ENCODE data around the gene TAC4. TPM values are rescaled to one million over a fixed set of nuclear protein-coding genes. Genes with fewer than 3 reads are reported as not detected.

The TAC4 gene, protein sequence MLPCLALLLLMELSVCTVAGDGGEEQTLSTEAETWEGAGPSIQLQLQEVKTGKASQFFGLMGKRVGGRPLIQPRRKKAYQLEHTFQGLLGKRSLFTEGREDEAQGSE
- polyA plus RNA-seq (ENCODE audit: insufficient read length in 4 of 4), result 1 to 10 TPM in 1 of 4 donors, under 1 TPM in 1, not detected in 2; 0.93 to 1.1 TPM

DNA sequence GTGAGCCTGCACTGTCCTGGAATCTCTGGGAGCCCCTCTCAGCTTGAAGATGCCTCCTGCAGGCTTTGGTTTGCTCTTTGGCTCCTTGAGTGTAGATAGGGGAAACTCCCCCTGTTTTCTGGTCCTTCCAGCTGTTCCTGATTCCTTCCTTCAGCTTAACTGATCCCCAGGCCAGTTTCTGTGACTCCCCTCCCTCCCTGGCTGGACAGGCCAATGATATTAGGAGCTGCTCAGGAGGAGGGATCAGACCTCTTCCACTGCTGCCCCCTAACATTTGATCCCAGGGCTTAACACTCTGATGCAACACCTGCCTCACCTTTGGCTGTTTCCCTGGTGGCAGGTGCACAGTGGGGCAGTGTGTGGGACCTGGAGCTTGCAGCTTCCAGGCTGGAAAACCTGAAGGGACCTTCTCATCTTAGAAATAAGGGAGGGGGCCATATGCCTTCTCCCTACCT, at the start of gene TAC4:
TAC4 (minus strand) TSS at position 51 of the 455 bp plus-strand sequence. CDS start 52 bp downstream, outside the sequence.
- no peak for DNase-seq (ENCODE audit: low read depth in 4 of 4, low spot score in 3 of 4)

DNA sequence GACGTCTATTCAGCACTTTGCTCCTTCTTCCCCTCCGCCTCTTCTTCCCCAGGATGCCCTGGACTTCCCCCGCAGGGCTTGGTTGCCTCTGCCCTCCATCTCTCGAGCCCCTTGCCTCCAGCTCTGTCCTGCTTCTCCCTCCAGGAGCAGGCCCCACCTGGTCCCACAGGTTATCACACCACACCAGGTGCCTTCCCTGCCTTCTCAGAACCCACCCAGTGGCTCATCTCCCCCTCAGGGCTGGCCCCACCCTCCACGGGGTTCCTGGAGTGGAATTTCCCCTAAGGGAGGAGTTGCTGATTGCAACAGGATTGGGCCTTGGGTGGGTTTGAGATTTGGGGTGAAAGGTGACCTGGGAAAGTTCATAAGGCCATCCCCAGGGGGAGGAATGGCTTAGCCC, 49.0 kb upstream of the TAC4 start:
- DNase-seq (ENCODE audit: low read depth in 4 of 4, low spot score in 3 of 4), result no peak

DNA sequence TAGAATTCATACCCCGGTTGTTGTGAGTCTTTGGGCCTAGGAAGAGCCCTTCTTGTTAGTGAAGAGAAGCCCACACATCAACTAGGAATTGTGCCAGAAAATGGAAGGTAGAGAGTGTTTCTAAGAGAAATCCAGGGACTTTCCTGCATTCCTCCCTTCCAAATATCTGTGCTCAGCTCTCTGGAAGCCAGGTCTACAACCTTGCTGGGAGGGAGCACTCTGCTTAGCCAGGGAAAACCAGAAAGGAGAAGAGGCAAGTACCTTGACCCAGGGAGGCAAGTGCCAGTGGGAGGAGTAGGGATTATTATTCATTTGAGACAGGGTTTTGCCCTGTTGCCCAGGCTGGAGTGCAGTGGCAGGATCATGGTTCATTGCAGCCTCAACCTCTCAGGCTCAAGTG, 48.4 kb upstream of the TAC4 start:
- no peak for DNase-seq (ENCODE audit: low read depth in 4 of 4, low spot score in 3 of 4)

DNA sequence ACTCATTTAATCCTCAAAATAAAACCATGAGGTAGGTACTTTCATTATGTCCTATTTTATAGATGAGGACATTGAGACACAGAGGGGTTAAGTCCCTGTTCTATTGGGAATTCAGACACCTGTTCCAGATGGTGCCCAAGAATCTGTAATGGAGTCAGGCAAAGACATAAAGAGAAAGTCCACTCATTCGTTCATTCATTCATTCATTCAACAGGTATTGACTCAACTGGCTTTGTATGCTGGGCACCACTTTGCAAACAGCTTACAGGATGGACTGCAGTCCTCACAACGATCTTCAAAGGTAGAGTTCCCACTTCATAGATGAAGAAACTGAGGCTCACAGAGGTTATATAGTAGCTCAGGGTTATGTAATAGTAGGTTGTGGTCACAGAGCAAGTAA, 47.9 kb upstream of the TAC4 start:
- no peak for DNase-seq (ENCODE audit: low read depth in 4 of 4, low spot score in 3 of 4)

DNA sequence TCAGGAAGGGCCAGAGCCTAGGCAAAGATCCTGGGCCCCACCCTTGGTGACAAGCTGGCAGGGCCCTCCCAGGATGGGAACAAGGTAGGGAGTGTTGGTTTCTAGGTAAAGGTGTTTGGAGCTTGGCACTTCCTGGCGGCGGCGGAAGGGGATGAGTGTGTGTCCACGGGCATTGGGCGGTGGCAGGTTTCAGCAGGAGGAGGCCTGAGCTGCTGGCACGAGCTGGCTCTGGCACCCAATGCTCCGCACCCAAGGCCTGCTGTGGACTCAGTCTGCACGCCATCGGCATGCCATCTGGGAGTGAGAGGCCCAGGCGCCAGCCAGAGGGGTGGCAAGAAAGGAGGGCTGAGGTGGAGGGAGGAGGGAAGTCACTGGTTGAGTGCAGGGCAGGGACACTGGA, 46.9 kb upstream of the TAC4 start:
- no peak for DNase-seq (ENCODE audit: low read depth in 4 of 4, low spot score in 3 of 4)

DNA sequence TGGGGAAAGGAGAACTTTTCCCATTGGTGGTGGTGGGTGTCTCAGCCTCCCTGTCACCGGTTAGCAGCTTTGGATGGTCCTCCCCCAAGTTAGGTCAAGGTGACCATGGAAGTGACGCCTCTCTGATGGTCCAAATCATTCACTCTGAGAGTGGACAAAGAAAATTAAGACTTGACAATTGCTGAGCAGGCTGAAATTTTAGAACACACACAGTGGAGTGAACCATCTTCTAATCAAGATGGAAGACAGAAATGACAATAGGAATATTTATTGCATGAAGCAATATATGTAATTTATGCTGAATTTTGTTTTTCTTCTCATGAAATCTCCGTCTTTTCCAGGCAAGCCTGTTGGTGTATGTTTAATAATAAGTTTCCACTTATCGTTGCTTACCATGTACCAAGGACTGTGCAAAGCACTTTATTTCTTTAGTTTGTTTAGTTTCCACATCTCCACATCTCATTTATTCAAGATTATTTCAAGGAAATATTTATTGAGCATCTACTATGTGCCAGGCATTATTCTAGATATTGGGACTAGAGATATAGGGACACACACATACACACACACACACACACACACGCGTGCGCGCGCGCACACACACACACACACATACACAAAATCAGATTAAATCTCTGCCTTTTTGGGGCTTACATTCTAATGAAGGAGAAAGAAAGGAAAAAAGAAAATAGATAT, 44.0 kb upstream of the TAC4 start:
- DNase-seq (ENCODE audit: low read depth in 4 of 4, low spot score in 3 of 4), result no peak

DNA sequence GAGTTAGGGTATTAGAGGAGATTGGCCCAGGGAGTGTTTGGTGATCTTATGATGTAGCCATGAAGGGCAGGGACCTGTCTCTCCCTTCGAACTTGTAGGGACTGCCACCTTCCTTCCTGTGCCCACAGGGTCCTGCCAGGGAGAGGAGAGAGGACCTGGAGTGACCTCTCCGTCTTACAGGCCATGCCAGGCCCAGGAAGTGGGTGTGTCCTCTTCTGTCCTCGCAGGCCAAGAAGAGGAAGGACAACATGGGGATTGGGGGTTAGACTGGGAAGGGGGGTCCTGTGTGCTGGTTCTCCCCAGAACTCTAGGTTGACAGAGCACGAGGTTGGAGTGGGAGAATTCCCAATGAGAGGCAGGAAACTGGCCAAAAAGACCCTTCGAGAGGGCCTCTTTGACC, 43.4 kb upstream of the TAC4 start:
- no peak for DNase-seq (ENCODE audit: low read depth in 4 of 4, low spot score in 3 of 4)

DNA sequence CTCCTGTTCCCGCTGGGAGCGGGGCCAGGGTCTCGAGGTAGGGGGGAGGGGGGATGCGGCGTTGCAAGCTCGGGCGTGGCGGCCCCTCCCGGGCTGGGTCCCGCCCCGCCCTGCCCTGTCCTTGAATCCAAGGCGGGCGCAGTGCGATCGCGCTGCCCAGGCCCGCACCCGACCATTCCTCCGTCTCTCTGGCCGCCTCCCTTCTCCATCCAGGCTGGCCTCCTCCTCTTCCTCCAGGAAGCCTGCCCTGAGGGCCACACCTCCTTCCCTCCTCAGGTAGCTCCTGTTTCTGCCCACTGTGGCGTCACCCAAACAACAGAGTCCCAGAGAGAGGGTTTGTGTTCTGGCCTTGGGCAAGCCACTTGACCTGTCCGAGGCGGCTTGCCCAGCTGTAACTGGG, 43.0 kb upstream of the TAC4 start:
- no peak for DNase-seq (ENCODE audit: low read depth in 4 of 4, low spot score in 3 of 4)

DNA sequence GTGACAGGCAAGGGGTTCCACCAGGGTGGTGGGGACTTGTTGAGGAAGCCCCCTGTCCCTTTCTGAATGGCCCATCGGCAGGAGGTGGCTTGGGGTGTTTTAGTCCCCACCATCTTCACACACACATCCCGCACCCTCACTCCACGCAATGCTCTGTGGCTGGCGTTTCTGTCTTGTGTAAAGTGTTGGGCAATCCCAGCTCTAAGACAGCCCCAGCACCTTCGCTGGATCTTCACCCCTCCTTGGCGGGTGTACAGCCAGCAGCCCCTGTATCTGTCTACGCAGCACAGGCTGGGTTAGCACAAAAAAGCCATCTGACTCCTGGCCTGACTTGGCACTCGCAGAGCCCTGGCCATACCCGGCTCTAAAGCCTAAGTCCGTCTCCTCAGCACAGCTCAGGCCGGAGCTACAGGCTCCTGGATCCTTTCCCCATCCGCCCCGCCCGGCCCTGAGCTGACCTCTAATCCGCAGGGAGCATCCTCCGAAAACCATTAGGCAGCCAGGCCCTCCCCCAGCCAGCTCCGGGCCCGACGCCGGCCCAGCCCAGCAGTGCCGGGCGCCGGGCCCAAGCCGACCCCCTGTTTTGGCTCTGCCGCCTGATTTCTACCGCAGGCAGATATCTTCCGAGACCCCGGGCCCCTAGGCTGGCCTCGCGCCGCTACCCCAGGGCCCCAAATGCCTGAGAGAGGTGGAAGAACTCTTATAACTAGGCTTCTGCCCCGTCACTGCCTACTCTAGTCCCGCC, 42.4 kb upstream of the TAC4 start:
- DNase-seq (ENCODE audit: low read depth in 4 of 4, low spot score in 3 of 4), result no peak

DNA sequence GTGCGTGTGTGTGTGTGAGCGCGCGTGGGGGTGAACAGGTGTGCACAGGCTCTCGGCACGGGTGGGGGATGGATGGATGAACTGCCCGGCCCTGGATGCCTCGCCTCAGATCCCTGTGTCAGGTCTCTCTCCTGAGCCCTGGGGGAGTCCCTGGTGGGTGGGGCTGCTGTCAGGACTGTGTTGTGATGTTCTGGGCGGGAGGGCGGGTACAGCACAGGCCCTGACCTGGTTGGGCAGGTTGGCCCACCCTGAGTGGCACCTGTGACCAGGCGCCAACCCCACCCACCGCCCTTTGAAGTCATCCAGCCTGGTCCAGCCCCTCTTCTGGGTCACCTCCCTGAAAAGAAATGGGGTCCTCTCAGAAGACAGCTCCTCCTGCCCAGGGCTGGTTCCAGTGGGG, 41.6 kb upstream of the TAC4 start:
- DNase-seq (ENCODE audit: low read depth in 4 of 4, low spot score in 3 of 4), result no peak

DNA sequence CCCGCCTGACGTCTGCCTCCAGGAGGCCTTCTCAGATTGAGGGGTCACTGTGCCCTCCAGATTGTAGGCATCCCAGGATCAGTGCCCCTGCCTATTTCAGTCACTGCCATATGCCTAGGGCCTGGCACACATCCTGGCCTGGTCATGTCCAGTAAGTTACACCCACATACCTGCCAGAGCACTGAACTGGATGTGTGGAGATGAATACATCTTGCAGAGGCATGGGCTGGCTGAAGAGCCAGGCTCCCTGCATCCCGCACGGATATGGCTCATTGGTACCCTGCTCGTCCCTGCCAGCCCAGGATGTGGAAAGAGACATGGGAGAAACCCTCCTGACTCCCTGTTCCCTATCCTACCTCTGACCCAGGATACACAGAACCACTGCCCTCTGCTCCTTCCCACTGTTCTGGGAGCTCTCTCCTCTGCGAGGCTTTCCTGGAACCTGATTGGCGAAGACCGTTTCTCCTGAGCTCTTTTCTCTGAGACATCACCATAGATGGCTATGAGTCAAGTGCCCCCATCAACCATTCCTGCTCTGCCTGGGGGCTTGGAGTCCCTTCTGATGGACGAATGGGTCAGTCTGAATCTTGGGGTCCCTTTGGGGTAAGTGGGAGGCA, 40.0 kb upstream of the TAC4 start:
- no peak for DNase-seq (ENCODE audit: low read depth in 4 of 4, low spot score in 3 of 4)

DNA sequence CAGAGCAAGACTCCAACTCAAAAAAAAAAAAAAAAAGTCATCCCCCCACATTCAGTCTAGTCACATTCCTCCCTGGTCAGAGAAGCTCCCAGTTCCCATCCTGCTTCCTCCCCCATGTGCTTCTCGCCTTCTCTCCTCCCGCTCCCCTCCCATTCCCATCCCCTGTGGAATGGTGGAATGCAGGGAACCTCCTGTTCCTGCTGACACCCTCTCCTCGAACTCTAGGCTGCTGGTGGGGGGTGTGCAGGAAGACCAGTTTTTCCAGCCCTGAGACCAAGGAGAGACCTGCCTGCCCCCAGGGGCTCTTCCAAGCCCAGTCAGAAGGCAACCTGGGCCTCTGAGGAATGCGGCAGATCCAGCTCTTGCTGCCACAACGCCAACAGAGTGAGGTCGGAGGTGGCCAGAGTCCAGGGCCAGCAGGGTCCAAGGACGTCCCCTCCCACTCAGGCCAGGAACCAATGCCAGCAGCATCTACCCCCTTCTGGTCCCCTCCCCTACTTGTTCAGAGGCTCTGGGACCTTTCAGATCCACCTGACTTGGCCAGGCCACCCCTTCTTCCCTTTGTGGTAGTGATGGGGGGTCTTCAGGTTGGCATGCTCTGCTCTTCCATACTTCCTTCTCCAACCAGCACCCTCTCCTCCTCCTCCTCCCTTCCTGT, 39.3 kb upstream of the TAC4 start:
- DNase-seq (ENCODE audit: low read depth in 4 of 4, low spot score in 3 of 4), result peak in 1 of 4 donors; percentile 52

DNA sequence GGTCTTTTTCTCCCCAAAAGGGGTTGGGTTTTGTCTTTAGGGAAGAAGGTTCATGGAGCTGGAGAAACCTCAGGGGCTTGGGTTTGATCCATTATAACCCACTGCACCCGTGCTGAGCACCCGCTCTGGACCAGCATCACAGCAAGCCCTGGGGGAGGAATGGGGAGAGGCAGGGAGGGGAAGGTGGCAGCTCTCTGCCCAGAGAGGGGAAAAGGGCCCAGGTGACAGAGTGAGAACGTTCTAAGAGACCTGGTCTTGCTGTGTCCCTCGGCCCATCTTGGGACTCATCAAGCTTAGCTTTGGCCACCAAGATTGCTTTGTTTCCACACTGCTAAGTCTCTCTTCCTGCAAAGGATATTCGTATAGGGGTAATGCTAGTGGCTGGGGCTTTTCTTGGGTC, 38.2 kb upstream of the TAC4 start:
- DNase-seq (ENCODE audit: low read depth in 4 of 4, low spot score in 3 of 4), result no peak

DNA sequence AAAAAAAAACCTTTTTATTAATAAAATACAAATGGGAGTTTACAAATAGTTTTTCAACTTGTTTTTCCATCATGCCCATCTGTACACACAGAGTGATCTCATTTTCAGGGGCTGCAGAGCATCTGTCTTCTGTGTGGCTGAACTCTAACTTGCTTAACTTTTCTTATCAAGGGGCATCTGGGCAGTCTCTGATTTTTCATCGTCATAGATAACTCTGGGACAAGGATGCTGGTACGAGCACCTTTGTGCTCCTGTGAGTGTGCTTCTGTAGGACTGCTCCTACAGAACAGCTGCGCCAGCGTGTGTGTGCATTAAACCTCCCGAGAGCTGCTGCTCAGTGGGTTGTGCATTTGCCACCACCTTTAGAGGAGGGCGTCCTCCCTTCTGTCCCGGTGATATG, 34.6 kb upstream of the TAC4 start:
- no peak for DNase-seq (ENCODE audit: low read depth in 4 of 4, low spot score in 3 of 4)

DNA sequence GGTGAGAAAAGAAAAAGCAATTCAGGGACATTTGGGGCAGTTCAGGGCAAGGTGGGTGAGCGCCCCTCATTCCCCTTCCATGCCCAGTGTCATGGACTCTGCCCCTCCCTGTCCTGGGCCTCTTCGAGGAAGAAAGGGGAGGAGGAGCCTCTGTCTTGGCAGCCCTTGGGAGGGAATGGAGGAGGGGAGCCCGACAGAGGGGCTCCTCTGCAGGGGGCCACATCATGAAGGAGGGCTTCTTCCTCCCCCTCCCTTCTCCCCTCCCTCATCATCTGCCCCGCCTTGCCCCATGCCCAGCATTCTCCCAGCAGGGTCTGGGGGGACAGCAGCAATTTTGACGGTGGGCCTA, 33.2 kb upstream of the TAC4 start:
- no peak for DNase-seq (ENCODE audit: low read depth in 4 of 4, low spot score in 3 of 4)

DNA sequence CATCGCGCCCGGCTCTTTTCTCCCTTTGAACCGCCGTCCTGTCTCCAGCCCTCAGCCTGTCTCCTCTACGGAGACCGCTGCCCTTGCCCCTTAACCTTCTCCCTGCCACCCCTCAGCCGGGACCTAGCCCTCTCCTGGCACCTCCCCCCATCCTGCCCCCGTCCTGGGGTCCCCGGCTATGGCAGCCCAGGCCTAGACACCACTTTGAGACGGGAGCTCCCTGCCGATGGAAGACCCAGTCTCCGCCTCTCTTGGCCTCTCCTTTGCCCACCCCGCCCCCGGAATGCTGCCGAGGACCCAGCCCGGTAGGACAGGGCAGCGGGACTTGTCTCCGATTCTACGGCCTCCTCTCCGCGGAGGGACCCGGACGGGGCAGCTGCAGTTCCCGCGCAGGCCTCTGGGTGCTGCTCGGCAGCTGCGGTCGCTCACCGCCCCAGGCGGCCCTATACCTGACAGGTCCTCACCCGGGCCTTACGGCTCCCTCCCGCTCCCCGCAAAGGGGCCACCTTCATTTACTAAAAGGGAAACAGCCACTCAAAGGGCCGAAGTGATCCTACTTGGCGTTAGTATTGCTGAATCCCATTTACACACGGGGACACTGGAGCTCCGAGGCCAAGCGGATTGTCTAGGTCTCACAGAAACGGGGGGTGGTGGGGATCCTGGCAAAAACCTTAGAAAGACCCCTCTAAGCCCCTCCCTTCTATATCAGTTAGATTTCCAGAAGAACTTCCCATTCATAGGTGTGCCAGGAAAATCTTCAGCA, 32.6 kb upstream of the TAC4 start:
- peak in 2 of 4 donors; percentile 56 to 59 for DNase-seq (ENCODE audit: low read depth in 4 of 4, low spot score in 3 of 4)

DNA sequence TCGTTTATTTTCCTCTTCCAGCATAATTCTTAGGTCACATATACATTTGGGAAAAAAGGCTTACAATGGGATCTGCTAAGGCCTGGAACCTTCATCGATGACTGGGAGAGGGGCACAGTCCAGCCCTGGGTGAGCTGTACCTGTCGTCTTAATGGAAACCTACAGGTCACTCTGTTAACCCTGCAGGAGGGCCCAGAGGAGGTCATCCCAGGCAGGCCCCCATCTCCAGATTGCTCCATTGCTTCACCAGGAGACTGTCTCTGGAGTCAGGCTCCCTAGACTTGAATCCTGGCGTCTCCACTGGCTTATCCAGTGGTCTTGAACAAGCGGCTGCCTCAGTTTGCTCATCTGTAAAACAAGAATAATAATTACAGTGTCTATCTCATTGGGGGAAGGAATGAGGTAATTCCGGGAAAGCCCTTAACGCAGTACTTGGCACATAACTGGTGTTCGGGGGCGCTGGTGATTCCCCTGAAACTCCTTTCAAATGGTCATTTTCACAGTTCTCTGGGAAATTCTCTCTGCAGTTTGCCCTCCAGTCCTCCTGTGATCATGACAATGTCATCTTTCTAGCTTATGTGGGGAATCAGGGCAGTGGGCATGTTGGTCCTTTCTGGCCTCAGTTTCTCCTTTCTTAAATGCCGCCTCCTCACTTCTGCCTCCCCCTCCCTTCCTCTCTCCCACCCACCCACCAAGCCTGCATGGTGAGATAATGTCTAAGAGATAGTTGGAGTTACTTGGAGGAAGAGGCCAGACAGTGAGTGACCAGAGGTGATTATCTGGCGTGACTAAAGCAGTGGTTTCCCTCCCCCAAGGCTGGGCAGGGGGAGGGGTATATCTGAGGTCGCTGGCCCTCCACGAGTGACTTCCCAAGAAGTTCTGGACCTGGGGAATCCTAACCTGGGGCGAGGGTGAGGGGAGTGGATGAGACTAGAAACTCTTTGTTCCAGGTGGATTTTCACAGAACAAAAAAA, 31.3 kb upstream of the TAC4 start:
- no peak for DNase-seq (ENCODE audit: low read depth in 4 of 4, low spot score in 3 of 4)

DNA sequence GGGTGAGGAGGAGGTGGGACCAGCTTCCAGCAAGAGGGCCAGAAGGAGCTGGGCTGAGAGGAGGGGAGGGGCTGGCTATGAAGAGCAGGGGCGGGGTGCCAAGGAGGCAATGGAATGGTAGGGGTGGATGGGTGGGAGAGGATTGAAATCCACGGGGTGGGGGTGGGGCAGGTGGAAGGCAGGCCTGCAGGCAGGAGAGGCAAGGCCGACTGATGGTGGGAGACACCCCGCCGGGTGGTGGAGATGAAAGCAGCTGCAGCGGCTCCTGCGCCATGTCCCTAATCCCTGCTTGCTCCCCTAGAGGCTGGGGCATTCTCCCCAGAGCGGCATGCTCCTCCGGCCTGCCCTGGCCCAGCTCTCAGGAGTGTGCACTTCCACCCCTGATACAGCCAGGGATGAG, 27.8 kb upstream of the TAC4 start:
- DNase-seq (ENCODE audit: low read depth in 4 of 4, low spot score in 3 of 4), result no peak

DNA sequence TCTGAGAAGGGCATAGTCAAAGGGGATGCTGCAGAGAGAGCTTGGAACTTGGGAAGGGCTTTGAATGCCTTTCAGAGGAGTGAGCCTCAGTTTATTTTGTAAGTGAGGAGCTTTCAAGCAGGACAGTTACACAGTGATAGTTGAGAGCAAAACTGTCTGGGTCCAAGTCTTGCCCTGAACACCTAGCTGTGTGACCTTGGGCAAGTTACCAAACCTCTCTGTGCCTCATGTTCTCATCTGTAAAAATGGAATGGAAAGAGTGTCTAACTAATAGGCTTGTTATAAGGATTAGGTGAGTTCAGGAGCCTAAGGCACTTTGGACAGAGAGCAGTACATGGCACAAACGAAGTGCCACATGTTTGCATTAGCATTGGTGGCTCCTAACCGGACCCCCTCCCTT, 27.0 kb upstream of the TAC4 start:
- DNase-seq (ENCODE audit: low read depth in 4 of 4, low spot score in 3 of 4), result no peak

Measured in left renal pelvis (tissue), 4 donors.